GM19468 (cell line): Measurements from ENCODE around the gene PSMD2.

Experiments used
- ATAC-seq: cut with Tn5 transposase; IDR thresholded peaks from one replicate; pipeline ENCODE4 v1.9.1; 2021; ENCODE audit warnings: mild to moderate bottlenecking, moderate library complexity, moderate number of reproducible peaks; ENCODE audit not compliant: unreplicated experiment; ENCODE audit errors: extremely low read depth

The PSMD2 gene

DNA sequence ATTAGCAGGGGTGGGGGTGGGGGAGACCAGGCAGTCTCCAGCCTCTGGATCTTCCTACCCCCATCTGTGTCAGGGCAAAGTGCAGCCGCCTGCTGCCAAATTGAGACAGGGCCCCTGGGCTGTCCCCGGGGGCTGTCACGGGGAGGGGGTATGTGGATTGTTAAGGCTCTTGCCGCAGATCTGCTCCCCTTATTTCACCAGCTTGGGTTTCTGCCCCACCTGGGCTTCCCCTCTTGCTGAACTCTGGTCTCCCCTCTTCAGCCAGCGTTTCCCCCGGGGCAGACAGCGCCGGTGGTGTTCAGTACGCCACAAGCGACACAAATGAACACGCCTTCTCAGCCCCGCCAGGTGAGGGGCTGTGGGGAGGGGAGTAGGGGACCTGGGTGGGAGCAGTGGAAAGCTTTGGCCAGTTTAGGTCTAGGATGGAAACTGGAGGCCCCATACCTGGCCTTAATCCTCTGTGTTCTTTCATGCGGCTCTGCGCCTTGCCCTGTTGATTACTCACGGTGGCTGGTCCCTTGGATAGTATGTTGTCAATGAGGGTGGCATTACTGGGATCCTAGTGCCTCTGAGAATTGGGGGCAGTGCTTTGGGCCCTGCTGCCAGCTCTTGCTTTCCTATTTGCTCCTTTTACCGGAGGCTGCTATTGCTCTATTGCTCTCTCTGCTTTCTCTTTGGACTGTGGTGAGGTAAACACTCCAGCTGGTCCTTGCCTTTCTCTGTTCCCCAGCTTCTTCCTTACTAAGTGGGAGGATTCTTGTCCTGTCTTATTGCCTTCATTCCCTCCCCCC, 17.0 kb downstream of the PSMD2 start:
- no peak for ATAC-seq

DNA sequence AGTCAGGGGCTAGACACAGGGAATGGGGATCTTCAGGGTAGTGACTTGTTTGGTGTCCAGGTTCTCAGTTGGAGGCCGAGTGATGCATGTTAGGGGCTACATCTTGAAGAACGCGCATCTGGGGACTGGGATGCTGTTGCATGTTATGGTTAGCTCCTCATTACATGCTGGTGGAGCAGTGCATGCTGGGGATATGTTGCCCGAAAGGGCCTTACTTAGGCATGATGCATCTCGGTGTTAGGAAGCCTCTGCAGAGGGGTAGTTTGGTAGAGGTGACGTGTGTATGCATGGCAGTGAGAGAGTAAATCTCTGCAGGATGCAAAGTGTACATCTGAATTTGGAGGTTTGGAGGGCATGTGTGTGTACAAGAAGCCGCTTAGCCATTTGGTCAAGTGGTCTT, 17.8 kb downstream of the PSMD2 start:
- no peak for ATAC-seq

DNA sequence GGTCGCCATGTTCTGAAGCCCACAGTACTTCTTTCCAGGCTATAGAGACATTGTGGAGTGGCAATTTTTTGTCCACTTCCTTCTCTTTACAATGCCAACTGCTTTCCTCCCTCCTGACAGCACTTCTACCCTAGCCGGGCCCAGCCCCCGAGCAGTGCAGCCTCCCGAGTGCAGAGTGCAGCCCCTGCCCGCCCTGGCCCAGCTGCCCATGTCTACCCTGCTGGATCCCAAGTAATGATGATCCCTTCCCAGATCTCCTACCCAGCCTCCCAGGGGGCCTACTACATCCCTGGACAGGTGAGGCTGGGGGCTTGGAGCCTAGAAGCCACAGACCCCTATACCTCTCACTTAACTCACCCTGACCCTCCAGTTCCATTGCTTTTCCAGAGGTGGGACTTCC, 18.2 kb downstream of the PSMD2 start:
- ATAC-seq = no peak

DNA sequence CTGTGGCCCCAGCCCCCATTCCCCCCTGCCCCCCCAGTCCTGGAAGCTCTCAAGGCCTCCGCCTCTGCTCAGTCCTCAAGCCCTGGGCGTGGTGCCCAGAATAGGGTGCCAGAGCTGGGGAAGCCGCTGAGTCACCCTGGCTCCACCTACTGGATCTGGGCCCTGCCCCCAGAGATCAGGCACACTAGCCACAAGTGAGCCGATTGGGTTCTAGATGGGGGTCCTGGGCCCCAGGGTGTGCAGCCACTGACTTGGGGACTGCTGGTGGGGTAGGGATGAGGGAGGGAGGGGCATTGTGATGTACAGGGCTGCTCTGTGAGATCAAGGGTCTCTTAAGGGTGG, 21.0 kb downstream of the PSMD2 start:
- ATAC-seq = no peak

DNA sequence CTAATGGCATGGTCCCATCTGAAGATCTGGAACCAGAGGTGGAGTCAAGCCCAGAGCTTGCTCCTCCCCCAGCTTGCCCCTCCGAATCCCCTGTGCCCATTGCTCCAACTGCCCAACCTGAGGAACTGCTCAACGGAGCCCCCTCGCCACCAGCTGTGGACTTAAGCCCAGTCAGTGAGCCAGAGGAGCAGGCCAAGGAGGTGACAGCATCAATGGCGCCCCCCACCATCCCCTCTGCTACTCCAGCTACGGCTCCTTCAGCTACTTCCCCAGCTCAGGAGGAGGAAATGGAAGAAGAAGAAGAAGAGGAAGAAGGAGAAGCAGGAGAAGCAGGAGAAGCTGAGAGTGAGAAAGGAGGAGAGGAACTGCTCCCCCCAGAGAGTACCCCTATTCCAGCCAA, 22.6 kb downstream of the PSMD2 start:
- ATAC-seq = no peak

DNA sequence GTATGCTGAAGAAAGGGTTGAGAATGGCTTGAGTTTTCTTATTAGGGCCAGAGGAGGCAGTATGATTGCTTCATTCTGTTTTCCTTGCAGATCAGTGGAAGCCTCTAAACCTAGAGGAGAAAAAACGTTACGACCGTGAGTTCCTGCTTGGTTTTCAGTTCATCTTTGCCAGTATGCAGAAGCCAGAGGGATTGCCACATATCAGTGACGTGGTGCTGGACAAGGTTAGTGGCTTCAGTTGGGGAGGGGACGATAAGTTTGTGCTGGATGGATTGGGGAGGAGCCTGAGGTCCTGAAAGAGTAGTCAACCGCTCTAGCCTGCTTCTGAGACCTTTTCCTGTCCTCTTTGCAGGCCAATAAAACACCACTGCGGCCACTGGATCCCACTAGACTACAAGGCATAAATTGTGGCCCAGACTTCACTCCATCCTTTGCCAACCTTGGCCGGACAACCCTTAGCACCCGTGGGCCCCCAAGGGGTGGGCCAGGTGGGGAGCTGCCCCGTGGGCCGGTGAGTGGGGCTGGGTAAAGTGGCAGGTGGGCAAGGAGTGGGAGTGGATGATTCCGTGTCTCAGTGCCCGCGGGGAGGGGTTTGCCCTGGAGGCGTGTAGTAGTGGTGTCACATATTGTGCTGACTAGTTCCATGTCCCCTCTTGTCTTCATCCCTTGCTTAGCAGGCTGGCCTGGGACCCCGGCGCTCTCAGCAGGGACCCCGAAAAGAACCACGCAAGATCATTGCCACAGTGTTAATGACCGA, 23.9 kb downstream of the PSMD2 start:
- no peak for ATAC-seq

DNA sequence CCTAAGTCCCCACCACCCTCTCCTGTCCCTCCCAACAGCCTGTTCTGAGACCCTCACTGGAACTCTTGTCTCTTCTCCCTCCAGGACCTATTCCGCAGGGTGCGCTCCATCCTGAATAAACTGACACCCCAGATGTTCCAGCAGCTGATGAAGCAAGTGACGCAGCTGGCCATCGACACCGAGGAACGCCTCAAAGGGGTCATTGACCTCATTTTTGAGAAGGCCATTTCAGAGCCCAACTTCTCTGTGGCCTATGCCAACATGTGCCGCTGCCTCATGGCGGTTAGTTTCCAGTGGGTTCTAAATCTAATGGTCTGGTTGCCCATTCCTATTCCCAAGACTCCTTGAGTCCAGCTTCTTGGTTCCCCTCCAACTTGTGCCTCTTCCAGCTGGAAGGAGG, 24.7 kb downstream of the PSMD2 start:
- ATAC-seq = no peak

DNA sequence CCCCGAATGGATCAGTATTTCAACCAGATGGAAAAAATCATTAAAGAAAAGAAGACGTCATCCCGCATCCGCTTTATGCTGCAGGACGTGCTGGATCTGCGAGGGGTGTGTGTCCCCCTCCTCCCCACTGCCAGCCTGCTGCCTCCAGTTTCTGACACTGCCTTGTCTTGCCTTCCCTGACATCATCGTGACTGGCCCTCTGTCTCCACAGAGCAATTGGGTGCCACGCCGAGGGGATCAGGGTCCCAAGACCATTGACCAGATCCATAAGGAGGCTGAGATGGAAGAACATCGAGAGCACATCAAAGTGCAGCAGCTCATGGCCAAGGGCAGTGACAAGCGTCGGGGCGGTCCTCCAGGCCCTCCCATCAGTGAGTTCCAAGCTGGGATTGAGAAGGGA, 26.2 kb downstream of the PSMD2 start:
- ATAC-seq = no peak

DNA sequence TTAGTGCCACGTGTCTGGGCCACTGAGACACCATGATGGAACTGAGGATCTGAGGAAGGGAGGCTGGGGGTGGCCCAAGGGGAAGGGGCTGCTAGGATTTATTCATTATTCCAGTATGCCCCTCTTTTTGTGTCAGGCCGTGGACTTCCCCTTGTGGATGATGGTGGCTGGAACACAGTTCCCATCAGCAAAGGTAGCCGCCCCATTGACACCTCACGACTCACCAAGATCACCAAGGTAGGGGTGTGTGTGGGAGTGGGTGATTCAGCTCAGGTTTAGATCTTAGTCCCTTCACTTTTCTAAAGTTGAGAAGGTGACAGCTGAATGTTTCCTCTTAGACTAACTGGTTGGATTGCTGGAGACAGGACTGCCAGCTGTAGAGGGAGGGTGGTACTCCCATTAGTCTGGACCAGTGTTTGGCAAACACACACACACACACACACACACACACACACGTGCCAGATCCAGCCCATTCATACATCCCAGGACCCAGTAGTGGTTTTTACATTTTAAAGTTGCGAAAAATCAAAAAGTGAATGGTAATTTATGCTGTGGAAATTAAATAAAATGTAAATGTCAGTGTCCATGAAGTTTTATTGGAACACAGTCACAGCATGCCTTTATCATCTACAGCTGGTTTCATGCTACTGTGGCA, 26.8 kb downstream of the PSMD2 start:
- no peak for ATAC-seq

DNA sequence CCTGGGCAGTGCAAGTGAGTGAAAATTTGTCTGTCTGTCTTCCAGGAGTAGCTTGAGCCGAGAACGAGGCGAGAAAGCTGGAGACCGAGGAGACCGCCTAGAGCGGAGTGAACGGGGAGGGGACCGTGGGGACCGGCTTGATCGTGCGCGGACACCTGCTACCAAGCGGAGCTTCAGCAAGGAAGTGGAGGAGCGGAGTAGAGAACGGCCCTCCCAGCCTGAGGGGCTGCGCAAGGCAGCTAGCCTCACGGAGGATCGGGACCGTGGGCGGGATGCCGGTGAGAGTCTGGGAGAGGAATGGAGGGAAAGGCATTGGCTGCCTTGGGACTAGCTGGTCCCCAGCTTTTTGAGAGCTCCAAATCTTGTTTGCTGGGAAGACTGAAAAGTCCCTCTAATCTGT, 28.1 kb downstream of the PSMD2 start:
- ATAC-seq = no peak

DNA sequence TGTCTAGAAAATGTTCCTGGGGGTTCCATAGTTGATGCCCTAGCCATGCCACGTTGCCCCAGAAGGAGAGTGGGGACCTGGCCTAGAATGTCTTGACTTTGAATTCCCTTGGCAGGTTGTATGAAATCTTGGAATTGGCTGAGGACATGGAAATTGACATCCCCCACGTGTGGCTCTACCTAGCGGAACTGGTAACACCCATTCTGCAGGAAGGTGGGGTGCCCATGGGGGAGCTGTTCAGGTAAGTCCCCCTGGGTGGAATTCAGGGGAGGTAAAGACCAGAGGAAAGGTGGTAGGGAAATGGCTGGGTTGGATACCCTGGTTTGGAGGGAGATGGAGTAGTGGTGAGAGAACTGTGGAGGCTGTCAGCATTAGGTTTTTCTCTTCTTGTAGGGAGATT, 29.5 kb downstream of the PSMD2 start:
- ATAC-seq = no peak

DNA sequence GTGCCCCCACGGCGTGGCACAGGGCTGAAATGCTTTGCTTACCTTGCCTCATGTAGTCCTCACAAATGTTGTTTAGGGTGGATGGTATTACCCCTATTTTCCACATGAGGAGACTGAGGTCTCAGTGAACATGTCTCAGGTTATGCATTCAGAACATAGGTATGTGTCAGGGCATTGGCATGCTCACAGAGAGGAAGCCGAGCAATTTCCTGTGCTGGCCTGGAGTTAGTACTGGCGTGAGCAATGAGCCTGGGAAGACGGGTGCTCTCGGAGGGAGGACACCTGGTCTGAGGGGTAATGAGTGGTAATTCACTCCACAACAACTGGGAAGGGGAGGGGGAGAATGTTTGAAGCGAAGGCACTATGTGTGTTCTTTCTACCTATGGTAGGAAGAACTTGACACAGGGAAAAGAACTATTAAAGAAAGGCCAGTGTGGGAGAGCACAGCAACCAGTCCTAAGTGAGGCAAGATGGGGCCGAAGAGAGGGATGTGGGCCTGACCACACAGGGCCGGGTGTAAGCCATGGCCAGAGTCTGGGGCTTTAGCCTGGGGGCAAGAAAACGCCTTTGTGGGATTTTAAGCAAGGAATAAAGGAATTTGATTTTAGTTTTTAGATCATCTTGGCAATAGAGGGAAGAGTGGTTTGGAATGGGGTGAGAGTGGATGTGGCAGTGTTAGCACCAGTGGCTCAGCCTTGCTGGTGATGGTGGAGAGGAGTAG, 33.5 kb downstream of the PSMD2 start:
- no peak for ATAC-seq

DNA sequence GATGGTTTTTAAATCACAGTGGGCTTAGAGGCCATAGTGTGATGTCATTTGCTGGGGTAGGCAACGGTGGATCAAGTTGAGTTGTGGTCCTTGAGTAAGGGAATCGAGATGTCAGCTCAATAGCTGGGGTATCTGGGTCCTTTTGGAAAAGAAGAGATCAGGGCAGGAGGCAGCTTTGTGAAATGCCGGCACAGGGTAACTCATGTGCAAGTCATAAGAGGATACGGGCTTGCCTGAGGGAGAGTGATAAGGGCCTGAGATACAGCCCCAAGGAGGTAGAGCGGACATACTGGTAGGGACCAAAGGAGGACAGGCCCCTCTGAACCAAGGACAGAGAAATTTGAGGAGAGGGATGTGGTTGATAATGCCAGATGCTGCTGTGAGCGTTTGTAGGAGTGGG, 34.1 kb downstream of the PSMD2 start:
- no peak for ATAC-seq

DNA sequence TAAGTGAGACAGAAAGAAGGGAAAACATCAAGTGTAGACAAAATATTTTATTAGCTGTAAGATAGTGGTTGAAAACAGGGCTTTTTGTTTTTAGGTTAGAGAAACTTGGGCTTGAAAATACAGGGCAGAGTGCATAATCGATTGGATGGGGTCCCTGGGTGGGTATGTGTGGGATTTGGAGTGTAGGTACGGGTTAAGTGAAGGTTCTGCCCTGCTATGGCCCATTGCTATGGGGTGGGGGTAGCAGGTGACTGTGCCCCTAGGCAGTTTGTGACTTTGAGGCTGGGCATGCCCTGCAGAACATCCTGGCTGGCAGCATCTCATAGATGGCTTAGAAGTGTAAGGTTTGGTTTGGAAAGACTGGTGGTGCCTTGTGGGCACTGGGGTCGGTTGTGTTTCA, 34.7 kb downstream of the PSMD2 start:
- ATAC-seq = no peak

DNA sequence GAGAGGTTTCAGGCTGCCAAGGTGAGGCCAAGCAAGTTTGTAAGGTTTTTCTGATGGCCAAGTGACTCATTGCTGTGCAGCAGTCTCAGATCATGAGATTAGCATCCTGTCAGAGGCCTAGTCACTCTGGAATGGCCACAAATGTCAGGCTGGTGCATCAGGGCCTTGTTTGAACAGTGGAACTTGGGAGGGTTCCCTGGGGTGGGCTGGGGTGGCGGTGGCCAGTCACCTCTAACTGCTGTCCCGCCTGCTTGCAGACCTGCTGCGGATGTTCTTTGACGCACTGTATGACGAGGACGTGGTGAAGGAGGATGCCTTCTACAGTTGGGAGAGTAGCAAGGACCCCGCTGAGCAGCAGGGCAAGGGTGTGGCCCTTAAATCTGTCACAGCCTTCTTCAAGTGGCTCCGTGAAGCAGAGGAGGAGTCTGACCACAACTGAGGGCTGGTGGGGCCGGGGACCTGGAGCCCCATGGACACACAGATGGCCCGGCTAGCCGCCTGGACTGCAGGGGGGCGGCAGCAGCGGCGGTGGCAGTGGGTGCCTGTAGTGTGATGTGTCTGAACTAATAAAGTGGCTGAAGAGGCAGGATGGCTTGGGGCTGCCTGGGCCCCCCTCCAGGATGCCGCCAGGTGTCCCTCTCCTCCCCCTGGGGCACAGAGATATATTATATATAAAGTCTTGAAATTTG, 35.6 kb downstream of the PSMD2 start:
- no peak for ATAC-seq

DNA sequence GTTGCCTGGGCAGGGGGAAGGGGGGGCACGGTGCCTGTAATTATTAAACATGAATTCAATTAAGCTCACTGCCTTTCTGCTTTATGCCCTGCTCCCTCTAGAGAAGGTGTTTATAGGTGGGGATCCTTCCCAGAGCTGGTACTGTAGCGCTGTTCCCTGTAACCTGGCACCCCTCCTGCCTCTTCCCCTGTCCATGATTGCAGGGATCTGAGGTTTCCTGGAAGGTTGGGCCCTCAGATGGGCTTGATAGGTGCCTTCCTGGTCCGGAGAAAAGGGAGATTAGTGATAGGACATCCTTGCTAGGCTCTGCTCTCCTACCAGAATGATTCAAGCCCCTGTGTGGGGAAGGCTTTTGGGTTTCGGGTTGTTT, 36.2 kb downstream of the PSMD2 start:
- no peak for ATAC-seq

DNA sequence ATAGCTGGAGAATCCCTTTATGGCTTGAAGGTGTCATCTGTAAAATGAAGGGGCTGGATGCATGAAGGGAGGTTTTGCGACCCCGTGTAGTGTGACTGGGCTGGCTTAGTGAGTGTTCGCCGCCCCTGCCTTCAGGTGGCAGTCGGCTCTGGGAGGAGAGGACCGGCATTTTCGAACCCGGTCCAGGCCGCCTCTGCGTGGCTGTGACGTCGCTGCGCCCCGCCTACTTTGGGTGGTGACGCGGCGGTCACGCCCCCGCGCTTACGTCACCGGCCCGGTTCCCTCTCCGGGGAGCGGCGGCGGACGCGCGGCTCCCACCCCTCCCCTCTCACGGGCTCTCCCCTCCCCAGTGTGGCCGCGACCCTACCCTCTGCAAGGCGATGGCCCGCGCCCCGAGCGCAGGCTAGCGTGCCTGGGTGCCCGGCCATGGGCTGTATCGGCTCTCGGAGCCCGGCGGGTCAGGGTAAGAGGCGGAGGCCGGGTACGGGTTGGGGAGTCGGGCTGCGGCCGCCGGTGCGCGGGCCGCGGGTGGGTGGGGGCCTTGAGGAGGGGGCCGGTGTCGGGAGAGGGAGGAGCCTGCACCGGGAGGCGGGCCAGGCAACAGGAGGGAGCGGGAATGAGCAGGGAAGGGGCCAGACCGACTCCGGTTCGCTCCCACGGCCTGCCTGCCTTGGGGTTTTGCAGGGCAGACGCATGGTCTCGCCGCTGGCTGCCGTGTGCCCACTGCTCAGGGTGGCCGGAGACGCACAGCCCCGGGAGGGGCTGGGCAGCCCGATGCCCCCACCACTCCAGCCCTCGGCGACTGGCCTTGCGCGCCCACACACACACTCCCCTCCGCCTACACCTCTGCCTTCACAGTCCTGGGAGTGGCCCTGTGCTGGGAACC, 36.9 kb downstream of the PSMD2 start:
- ATAC-seq = peak; percentile 56

DNA sequence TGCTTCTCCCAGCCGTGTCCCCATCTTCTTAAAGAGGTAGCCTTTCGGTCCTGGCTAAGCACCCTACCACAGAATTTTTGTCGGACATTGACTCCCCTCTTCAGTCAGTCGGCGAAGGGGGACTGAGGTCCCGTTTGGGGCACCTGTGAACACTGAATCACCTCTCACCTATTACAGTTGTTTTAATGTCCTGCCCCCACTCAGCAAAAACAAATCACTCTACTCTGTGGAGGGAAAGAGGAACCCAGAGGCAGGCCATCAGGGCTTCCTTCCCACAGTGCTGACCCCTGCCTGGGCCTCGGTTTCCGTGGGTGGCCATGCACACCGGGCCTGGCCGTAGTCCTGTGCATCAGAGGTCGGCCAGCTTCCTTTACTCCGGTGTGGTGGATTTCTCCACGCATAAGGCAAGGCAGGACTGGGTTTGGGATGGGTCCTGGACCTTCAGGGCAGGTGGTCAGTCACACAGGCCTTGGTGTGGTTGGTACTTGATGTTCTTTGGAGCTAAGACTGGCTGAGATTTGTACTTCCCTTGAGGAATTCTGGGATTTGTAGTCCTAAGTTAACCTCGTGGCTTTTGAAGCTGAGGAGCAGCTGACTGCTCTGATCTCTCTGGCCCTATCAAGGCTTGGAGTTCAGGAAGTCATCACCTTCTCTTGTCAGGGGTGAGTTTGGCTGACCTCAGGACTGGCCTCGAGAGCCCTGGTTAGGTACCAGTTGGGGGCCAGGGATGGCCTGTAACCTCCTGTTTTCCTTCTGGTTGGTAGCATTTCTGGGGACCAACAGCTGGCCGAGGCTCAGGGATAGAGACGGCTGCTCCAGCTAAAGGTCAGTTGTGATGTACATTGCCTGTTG, 37.7 kb downstream of the PSMD2 start:
- no peak for ATAC-seq

DNA sequence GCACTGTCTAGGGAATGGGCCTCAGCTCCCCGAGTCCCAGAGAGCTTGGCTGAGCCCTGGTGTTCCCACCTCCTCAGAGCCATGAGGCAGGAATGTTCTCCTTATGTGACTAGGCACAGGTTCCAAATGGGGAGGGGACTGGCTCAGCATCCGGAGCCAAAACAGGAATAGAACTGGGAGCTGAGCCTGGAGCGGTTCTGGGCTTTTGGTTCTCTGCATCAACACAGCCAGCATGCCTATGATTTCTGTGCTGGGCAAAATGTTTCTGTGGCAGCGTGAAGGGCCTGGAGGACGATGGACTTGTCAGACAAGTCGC, 38.3 kb downstream of the PSMD2 start, which contains the start of gene FAM131A:
FAM131A (plus strand) TSS at position 202 of the 316 bp plus-strand sequence; CDS start at position 233, 31 bp downstream.
- ATAC-seq = no peak
